NCI-H1105 treated with DMSO at 0.1 percent for 48 hours (cell line): ENCODE data around the gene GRID1.
"Not testable (repeated sequence)": the region's sequence is repeated elsewhere in the genome, so short reads cannot be mapped to it uniquely, and the experiment has no call there.

Source experiments
- DNase-seq: peaks from one replicate; lab custom pipeline; 2025; lab: John Stamatoyannopoulos, UW

GRID1 gene

DNA sequence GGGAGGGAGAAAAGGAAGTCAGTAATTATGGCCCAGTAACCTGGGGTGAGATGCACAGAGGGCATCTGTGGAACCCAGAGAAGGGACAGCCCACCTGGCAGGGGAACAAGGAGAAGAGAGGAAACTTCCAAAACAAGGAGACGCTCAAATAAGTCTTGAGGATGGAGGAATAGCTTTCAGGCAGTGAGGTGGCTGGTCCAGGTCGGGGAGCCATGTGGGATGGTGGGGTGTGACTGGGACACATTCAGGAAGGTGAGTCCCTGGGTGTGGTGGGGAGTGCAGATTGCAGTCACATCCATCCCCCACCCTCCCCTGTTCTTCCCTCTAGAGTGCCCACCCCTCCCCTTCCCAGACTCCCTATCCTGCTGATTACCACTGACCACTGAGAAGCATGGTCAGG lies 175.4 kb downstream of the GRID1 start:
- no peak for DNase-seq

DNA sequence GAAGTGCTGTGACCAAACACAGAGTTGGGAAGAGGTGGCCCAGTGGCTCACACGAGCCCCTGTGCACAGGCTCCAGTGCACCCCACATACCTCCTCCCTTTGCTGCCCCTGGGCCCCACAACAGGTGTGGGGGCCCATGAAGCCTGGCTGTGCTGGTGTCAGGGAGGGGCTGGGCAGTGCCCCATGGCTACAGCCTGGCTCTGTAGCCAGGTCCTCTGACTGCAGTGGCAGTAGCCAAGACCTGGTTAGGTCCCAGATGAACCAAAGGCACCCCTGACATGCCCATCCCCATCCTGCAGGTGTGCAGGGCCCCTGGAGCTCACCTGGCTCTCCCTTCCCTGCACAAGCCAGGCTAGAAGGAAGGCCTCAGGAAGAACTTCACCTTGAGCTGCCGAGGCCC lies 176.3 kb downstream of the GRID1 start:
- no peak for DNase-seq

DNA sequence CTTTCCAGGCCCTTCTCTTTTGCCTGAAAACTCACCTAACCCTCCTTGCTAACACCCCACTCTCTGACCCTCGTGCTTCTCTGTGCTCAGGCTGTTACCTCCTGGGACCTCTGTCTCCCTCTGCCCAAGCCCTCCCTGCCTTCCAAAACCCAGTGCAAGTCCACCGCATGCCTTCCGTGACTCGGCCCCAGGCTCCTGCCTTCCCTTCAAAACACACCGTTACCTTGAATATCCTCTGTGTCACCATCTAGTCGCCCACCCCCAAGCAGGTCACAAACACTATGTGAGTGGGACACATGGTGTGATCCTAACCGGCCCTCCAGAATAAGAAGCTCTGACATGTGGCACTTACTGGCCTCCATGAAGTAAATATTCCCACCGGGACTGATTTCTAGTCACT lies 176.7 kb downstream of the GRID1 start:
- no peak for DNase-seq

GRCh38 chr10:86188796-86189558 lies 177.6 kb downstream of the GRID1 start:
- DNase-seq: no peak

DNA sequence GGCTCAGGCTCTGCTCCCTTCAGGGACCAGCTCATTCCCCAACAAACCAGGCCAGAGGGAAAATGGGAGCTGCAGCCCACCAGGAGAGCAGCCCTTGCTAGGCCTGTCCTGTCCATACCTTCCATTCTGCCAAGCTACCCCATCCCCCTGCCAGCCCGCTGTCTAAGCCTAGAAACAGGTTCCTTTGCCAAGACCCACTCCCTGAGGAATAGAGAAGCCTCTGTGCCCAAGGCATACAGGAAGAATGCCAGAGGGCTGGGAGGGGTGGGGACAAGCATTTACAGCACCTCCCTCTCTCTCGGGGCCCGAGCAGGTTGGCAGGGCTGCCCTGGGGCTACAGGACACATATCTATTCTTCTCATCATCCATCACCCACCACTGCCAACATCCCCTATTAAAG lies 178.3 kb downstream of the GRID1 start:
- no peak for DNase-seq

GRCh38 chr10:86187499-86188239 lies 178.9 kb downstream of the GRID1 start:
- DNase-seq: no peak

DNA sequence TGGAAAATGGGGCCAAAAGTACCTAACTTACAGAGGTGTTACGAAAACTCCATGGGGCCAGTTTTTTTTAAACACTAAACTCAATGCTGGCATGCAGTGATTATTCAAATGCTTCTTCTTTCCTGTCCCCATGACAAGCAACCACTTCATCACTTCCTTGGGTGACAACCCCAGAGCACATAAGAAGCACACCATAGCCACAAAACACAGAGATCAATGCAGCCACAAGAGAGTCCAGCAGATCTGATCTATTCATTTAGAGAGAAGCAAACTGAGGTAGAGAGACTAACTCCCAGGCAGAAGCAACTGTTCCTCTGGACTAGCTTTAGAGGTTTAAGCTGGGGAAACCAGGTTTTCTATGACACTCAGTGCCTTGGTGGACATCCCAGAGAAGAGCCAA lies 180.0 kb downstream of the GRID1 start:
- DNase-seq: no peak

- DNase-seq: no peak
Measured at GRCh38 chr10:86182595-86182994, 184.0 kb downstream of the GRID1 start.

- no peak for DNase-seq
Measured at GRCh38 chr10:86182150-86182549, 184.4 kb downstream of the GRID1 start.

GRCh38 chr10:86180861-86181260 lies 185.7 kb downstream of the GRID1 start:
- no peak for DNase-seq

DNA sequence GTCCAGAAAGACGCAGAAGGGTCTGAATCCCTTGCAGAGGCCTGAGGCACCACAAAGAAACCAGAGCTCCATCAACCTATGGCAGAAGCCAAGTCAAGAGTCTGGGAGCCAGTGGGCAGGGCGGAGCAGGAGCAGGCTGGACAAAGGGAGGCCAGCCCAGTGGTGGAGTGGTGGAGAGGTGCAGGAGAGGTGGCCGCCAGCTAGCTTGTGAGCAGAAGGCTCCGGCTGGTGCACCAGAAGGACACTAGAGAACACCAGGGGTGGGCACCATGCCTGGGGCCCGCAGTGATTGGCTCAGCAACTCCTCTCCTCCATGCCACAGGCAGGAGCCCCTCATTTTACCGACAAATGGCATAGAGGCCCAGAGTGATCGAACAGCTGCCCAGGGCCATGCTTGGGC lies 186.6 kb downstream of the GRID1 start:
- no peak for DNase-seq

DNA sequence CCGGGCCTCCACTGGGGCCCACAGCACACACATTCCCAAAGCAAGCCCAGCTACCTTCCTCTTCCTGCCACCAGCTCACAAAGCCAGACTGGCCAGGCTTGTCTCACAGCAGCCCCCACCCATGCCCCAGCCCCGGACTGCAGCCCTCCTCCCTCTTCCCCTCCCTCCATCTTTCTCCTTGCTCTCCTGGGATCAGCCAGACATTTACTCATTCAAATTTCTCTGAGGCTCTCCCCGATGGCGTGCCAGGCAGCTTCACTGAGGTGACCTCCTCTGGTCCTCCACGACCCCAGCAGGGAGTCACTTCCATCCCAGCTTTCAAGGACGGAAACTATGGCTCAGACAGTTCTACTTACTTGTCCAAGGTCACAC lies 187.5 kb downstream of the GRID1 start:
- DNase-seq: no peak

DNA sequence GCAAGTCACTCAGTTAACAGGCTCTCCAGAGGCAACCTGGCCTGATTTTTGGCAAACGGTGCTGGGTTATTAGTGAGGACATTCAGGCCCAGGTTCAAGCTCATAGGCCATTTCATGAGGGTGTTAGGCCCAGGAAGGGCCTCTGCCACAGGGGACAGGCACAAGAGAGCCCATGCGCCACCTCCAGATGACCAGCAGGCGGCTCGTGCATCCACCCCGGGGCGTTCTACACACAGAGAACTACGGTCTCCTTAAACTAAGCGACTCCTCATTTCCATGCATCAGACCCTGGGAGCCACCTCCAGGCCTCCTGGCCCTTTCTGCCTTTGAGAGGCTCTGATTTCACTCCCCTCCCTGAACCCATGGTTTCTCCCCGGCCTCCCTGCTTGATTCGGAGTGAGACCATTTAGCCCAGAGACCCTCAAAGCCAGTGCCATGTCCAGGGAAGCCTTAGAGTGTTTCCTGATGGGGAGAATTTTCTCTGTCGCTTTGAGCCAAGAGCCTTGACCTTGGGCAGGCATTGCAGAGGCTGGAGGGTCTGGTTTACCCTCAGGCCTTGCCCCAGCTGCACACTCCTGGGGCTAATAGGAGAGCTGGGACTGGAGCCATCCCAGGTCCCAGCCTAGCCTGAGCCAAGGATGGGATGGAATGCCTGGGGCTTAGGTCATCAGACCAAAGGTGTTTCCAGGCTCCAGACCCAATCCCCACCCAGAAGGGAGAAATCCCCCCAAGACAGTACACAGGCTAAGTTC lies 188.0 kb downstream of the GRID1 start:
- no peak for DNase-seq

- DNase-seq: no peak
Measured at GRCh38 chr10:86177537-86178155, 188.9 kb downstream of the GRID1 start.

GRCh38 chr10:86176850-86177536 lies 189.6 kb downstream of the GRID1 start:
- DNase-seq: no peak

- not testable (repeated sequence) for DNase-seq
Measured at GRCh38 chr10:86175476-86175875, 191.1 kb downstream of the GRID1 start.

DNA sequence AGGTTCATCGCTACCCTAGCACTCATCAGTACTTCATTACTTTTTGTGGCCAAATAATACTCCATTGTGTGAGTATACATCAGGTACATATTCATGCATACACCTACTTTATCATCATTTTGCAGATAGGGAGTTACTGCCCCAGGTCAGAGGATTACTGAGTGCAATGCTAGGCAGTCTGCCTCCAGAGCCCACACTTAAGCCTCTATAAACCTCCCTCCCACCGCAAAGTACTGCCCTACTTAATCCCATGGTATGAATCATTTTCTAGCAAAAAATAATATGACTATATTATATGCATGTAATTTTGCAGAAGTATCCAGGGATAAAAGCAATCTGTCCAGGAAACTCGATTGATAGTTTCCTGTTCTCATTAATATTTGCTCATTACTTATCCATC lies 194.3 kb downstream of the GRID1 start:
- no peak for DNase-seq

DNA sequence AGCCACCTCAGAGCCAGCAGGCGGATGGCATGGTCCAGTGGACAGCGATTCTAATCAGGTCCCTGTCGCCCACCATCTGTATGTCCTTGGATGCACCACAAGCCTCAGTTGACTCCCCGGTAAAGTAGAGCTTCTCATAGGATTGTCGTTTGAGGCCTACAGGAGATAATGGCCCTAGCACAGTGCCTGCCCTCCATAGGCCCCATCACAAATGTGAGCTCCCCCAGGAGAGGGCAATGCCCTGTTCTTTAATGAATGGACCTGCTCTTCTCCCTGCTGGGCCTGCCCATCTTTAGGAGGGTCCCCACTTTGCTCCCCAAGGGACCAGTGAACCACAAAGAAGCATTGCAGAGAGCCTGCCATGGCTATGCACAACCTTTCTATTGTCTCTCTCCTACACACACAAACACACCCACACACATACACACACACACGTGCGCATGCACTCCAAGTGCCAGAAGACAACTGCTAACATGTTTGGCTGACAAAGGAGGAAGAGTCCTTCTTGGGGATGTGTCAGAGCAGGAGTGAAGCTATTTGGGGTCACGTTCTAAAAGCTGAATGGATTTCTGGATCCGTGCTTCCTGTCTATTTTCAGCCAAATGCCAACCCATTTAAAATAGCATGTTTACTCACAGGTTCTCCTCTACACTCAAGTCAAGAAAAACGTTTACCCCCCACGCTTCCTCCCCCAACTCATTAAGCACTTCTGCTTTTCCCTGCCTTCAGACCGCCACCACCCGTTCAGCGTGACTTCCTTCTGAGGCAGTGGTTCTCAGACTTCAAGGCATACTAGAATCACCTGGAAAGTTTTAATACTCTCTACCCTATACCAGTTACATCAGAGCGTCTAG lies 196.1 kb downstream of the GRID1 start:
- no peak for DNase-seq

DNA sequence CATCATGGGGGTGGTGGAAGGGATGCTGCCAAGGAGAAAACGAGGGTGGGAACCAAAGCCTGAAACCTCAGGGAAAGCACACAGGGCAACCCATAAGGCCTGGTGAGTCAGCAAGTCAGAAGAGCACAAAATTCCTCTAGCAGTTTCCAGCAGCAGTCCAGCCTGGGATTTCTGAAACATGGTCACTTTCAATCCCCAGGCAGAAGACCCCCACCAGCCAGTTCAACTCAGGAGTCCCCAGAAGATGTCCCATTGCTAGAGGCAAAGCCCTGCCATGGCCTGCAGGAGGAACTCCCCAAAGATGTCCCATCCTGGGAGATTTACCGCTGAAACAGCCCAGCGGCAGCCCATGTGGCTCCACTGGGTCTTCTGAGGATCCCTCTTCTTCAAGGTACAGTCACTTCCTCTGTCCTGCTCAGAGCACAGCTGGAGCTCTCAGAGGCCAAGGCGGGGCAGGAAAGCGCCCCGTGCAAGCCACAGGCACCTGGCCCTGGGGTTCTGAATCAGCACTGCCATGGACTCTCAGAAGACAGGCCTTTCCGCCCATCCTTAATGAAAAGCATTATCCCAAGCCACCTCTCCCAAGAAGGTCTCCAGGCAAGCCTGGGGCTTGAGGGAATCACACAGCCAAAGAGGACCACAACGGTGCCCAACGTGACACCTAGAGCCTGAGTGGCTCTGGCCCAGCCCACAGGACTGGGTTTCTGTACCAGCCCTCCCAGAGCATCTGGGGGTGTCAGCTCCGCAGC lies 196.9 kb downstream of the GRID1 start:
- DNase-seq: no peak

- no peak for DNase-seq
Measured at GRCh38 chr10:86169066-86169465, 197.5 kb downstream of the GRID1 start.
